Testis (tissue), 3 donors: ENCODE measurements around the gene FGR. TPM values are rescaled to one million over a fixed set of nuclear protein-coding genes. Genes with fewer than 3 reads are reported as not detected.

ENCODE experiments used
- DNase-seq: peaks from one replicate; pipeline ENCODE4 v3.0.0-alpha.2; 2019
- H3K27ac ChIP-seq, 2 donors: fragments of 200-600 bp; sonication (generic); one replicate each; pipeline ENCODE4 v1.5.1; 2019
- H3K27me3 ChIP-seq: fragments of 200-600 bp; sonication (generic); one replicate; pipeline ENCODE4 v1.5.1; 2019
- H3K36me3 ChIP-seq: fragments of 200-600 bp; sonication (generic); one replicate; pipeline ENCODE4 v1.5.1; 2017; ENCODE audit warnings: low read depth; ENCODE audit errors: missing control alignments
- H3K4me1 ChIP-seq: fragments of 200-600 bp; sonication (generic); one replicate; pipeline ENCODE4 v1.5.1; 2019
- H3K4me3 ChIP-seq, 2 donors: fragments of 200-600 bp; sonication (generic); one replicate each; pipeline ENCODE4 v1.5.1; 2017 to 2019
- H3K9me3 ChIP-seq: fragments of 200-600 bp; sonication (generic); one replicate; pipeline ENCODE4 v1.5.1; 2017
- CTCF ChIP-seq, 3 experiments: fragments of 450-650 bp in 2 of 3; fragments of 200-600 bp in 1 of 3; sonication (generic) in 1 of 3; IDR thresholded peaks; one replicate each; pipeline ENCODE4 v1.5.1; 2016 to 2019; ENCODE audit warnings: antibody characterized with exemption in 3 of 3, mild to moderate bottlenecking in 2 of 3, moderate library complexity in 1 of 3
- POLR2A ChIP-seq: fragments of 450-650 bp; IDR thresholded peaks from one replicate; pipeline ENCODE4 v1.6.1; 2017; ENCODE audit warnings: antibody characterized with exemption, mild to moderate bottlenecking, moderate library complexity
- WGBS, 2 donors: methylation state at CpG; one replicate each; pipeline ENCODE4 v1.1.5; 2018; 5-methylcytosine and 5-hydroxymethylcytosine counted together
- intact Hi-C: fragments of 100-400 bp; cut with DNase I; formaldehyde crosslinking; loops from one replicate; pipeline ENCODE4 v1.15.1; 2023; ENCODE audit warnings: low total_unique reads
- polyA plus RNA-seq: library from polyadenylated mRNA; stranded (reverse); fragments of 350-450 nt; fragmentation: Illumina TruSeq; extraction: RNeasy Lipid Tissue Mini Kit (QIAGEN cat#74804); gene quantifications from one replicate; pipeline ENCODE4 v1.2.3, GENCODE V29; 2014; ENCODE audit warnings: low read depth, low replicate concordance; ENCODE audit not compliant: insufficient read depth
- total RNA-seq, 2 donors: library from RNA; depleted of rRNA; stranded (reverse); fragments of >200 nt; gene quantifications; one replicate each; pipeline ENCODE4 v1.2.3, GENCODE V29; 2016

The FGR gene
- total and polyA plus RNA-seq, 3 donors from 2014 or later, result 5.2 to 10.2 (median 10.0) TPM

GRCh38 chr1:27656157-27656893 lies 21.3 kb upstream of the FGR start:
- Histone ChIP-seq H3K4me3 (no peak overlapping the region), H3K27ac (peak overlapping the region; percentile 78 to 79), H3K4me1 (peaks cover 30% of the 10 kb centered on the region), H3K27me3 (no peaks in the 10 kb centered on the region), H3K36me3 (no peaks in the 10 kb centered on the region), H3K9me3 (no peaks in the 10 kb centered on the region)
- TF ChIP-seq POLR2A, result no peak
- no peak for TF ChIP-seq CTCF (IDR thresholded peaks at IDR 0.05)
- intact Hi-C loops, result no loop called here
- WGBS, 2 donors, result 75% methylated on average over 7 of the region's 7 CpGs
- peak; percentile 57 for DNase-seq

DNA sequence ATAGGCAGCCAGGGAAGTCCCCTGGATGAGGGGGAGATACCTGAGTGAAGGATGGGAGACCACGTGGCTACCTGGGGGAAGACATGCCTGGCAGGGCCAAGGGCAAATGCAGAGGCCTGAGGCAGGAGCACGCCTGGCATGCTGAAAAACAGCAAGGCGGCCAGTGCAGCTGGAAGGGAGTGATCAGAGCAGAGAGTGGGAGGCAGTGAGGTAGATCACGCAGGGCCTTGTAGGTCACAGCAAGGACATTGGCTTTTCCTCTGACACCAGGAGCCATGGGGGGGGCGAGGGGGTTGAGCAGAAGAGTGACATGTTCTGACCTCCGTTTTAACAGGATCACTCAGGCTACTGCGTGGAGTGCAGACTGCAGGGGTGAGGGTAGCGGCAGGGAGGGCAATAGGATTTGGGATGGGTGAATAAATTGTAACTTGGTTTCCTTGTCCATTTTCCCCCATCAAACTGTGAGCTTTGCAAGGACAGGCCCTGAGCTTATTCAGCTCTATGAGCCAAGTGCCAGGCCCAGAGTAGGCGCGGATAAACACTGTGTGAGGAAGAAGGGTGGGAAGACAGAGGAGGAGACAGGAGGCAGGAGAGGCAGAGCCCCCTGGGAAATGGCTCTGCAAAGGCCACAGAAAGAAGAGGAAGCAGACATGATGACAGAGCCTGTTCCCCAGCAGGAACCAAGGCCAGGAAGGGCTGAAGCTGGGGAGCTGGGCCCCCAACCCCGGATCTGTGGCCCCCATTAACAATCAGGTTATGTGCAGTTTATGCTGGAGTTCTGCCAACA lies 20.4 kb upstream of the FGR start:
- DNase-seq, result peak; percentile 83
- no peak for TF ChIP-seq POLR2A
- no peak for TF ChIP-seq CTCF (IDR thresholded peaks at IDR 0.05)
- no peaks in the 10 kb centered on the region for H3K9me3 ChIP-seq
- H3K4me3 ChIP-seq, result no peak overlapping the region
- intact Hi-C loops, result no loop called here
- 58% methylated on average over 10 to 11 of the region's 11 CpGs for WGBS, 2 donors
- no peaks in the 10 kb centered on the region for H3K36me3 ChIP-seq
- H3K27ac ChIP-seq, result peak overlapping the region; percentile 78 to 79
- H3K27me3 ChIP-seq, result no peaks in the 10 kb centered on the region
- peaks cover 30% of the 10 kb centered on the region for H3K4me1 ChIP-seq

DNA sequence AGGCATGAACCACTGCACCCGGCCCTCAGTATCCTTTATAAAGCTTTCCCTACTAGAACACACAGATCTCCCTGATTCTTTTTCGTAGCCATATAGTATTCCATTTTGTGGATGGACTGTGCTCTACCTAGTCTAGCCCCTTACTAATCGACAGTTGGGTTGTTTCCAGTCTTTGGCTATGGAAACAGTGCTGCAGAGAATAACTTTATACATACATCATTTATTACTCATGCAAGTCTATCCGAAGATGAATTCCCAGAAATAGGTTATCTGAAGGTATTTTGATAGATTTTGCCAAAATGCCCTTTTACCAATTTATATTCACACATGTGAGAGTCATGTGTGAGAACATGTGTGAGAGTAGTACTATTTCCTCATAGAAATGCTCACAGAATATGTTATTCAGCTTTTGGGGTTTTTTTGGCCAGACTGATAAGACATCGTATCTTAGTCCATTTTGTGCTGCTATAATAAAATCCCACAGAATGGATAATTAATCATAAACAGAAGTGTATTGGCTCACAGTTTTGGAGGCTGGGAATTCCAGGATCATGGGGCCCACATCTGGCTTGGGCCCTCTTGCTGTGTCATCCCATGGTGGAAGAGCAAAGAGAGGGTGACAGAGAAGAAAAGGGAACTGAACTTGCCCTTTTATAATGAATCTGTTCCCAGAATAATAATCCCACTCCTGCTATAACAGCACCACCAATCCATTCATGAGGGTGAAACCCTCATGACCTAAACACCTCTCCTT lies 17.3 kb upstream of the FGR start:
- H3K36me3 ChIP-seq, result no peaks in the 10 kb centered on the region
- H3K4me1 ChIP-seq, result peaks cover 26% of the 10 kb centered on the region
- intact Hi-C loops, result no loop called here
- no peak for DNase-seq
- H3K9me3 ChIP-seq, result no peaks in the 10 kb centered on the region
- no peak overlapping the region for H3K4me3 ChIP-seq
- H3K27me3 ChIP-seq, result no peaks in the 10 kb centered on the region
- 76 to 92% methylated on average over 5 of the region's 5 CpGs for WGBS, 2 donors
- H3K27ac ChIP-seq, result no peak overlapping the region
- TF ChIP-seq CTCF (IDR thresholded peaks at IDR 0.05) (no peak), POLR2A (no peak)

GRCh38 chr1:27650539-27651175 lies 15.7 kb upstream of the FGR start:
- Histone ChIP-seq H3K36me3 (no peaks in the 10 kb centered on the region), H3K27ac (no peak overlapping the region), H3K27me3 (no peaks in the 10 kb centered on the region), H3K9me3 (no peaks in the 10 kb centered on the region), H3K4me1 (peaks cover 15% of the 10 kb centered on the region), H3K4me3 (no peak overlapping the region)
- WGBS, 2 donors, result 54 to 72% methylated on average over 7 of the region's 7 CpGs
- intact Hi-C loops, result no loop called here
- TF ChIP-seq CTCF (IDR thresholded peaks at IDR 0.05), result no peak
- TF ChIP-seq POLR2A, result no peak
- no peak for DNase-seq
